ENCODE measurements around the gene TDG.
"Not testable (repeated sequence)": the region's sequence is repeated elsewhere in the genome, so short reads cannot be mapped to it uniquely, and the experiment has no call there.

Gene TDG

GRCh38 chr12:104026841-104027599 lies 61.3 kb downstream of the TDG start:
- H3K9me3 Mint-ChIP-seq, result peaks cover 21% of the 10 kb centered on the region
- no peaks in the 10 kb centered on the region for H3K4me1 Mint-ChIP-seq
- no peak overlapping the region for H3K27ac Mint-ChIP-seq
- no peak for DNase-seq
- H3K27me3 Mint-ChIP-seq (ENCODE audit: low read depth, poor library complexity), result no peaks in the 10 kb centered on the region
- H3K4me3 Mint-ChIP-seq, result no peak overlapping the region
- peaks cover 4% of the 10 kb centered on the region for H3K36me3 Mint-ChIP-seq (ENCODE audit: low read depth)
- no peak for TF ChIP-seq CTCF (IDR thresholded peaks at IDR 0.05)

- not testable (repeated sequence) for DNase-seq; H3K36me3 Mint-ChIP-seq (ENCODE audit: low read depth); H3K27me3 Mint-ChIP-seq (ENCODE audit: low read depth, poor library complexity); H3K4me3 Mint-ChIP-seq; H3K4me1 Mint-ChIP-seq; H3K27ac Mint-ChIP-seq
- H3K9me3 Mint-ChIP-seq, result peaks cover 14% of the 10 kb centered on the region
Measured at GRCh38 chr12:104030596-104030995, 64.9 kb downstream of the TDG start.

GRCh38 chr12:104036143-104036542 lies 70.5 kb downstream of the TDG start:
- peak overlapping the region; percentile 53 for H3K27ac Mint-ChIP-seq
- not testable (repeated sequence) for H3K36me3 Mint-ChIP-seq (ENCODE audit: low read depth)

More at GRCh38 chr12:104036143-104036542, 70.5 kb downstream of the TDG start:
- DNase-seq, H3K4me1 Mint-ChIP-seq, H3K4me3 Mint-ChIP-seq: not testable (repeated sequence)
- Mint-ChIP-seq H3K27me3 (ENCODE audit: low read depth, poor library complexity) (peaks cover 21% of the 10 kb centered on the region), H3K9me3 (peaks cover 32% of the 10 kb centered on the region)

Data from nephron progenitor cell (in vitro differentiated cells).